Stimulated activated CD8-positive, alpha-beta memory T cell treated with anti-CD3 and anti-CD28 coated beads, Interleukin-7, amount 100 ng/mL, for 24 hours (primary cell): ENCODE results near the gene EPS8.

ENCODE experiments used
- DNase-seq: peaks from one replicate; pipeline ENCODE4 v3.0.0-alpha.2; 2020; ENCODE audit warnings: low read depth

Gene EPS8

GRCh38 chr12:15689751-15690191 is 99.4 kb downstream of the EPS8 start:
- no peak for DNase-seq

GRCh38 chr12:15688838-15689625 is 100.2 kb downstream of the EPS8 start:
- no peak for DNase-seq

GRCh38 chr12:15688202-15688736 is 100.9 kb downstream of the EPS8 start:
- DNase-seq, result no peak

- DNase-seq, result no peak
Measured at GRCh38 chr12:15687583-15687982, 101.6 kb downstream of the EPS8 start.

- DNase-seq, result no peak
Measured at GRCh38 chr12:15684896-15685658, 104.1 kb downstream of the EPS8 start.

- no peak for DNase-seq
Measured at GRCh38 chr12:15682826-15683225, 106.4 kb downstream of the EPS8 start.

- no peak for DNase-seq
Measured at GRCh38 chr12:15679151-15679550, 110.0 kb downstream of the EPS8 start.

GRCh38 chr12:15677726-15678201 is 111.4 kb downstream of the EPS8 start:
- no peak for DNase-seq

- DNase-seq, result no peak
Measured at GRCh38 chr12:15677228-15677627, 112.0 kb downstream of the EPS8 start.

GRCh38 chr12:15672671-15673270 is 116.4 kb downstream of the EPS8 start:
- DNase-seq, result no peak

- DNase-seq, result no peak
Measured at GRCh38 chr12:15670756-15671155, 118.4 kb downstream of the EPS8 start.

- no peak for DNase-seq
Measured at GRCh38 chr12:15669256-15669948, 119.8 kb downstream of the EPS8 start.

GRCh38 chr12:15664491-15664890 is 124.7 kb downstream of the EPS8 start:
- DNase-seq, result no peak

GRCh38 chr12:15662983-15663659 is 126.1 kb downstream of the EPS8 start:
- no peak for DNase-seq

- no peak for DNase-seq
Measured at GRCh38 chr12:15662303-15662980, 126.7 kb downstream of the EPS8 start.

GRCh38 chr12:15651371-15651770 is 137.8 kb downstream of the EPS8 start:
- no peak for DNase-seq

- no peak for DNase-seq
Measured at GRCh38 chr12:15650399-15651128, 138.6 kb downstream of the EPS8 start.

GRCh38 chr12:15649347-15649746 is 139.8 kb downstream of the EPS8 start:
- DNase-seq, result no peak

- no peak for DNase-seq
Measured at GRCh38 chr12:15648558-15648957, 140.6 kb downstream of the EPS8 start.

- DNase-seq, result no peak
Measured at GRCh38 chr12:15646581-15646980, 142.6 kb downstream of the EPS8 start.
